Esophagus muscularis mucosa (tissue), 4 donors: ENCODE data around the gene KDM5D.

Experiments used
- EP300 ChIP-seq: sonication (generic); formaldehyde crosslinking; IDR thresholded peaks from one replicate; pipeline ENCODE4 v1.6.1; 2017; ENCODE audit warnings: antibody characterized with exemption
- POLR2A ChIP-seq: fragments of 450-650 bp; IDR thresholded peaks from one replicate; pipeline ENCODE4 v1.6.1; 2017; ENCODE audit warnings: antibody characterized with exemption, moderate library complexity, mild to moderate bottlenecking, low read depth
- TF ChIP-seq, protein P1 (sequence below), 3 experiments: fragments of 200-600 bp in 2 of 3; fragments of 450-650 bp in 1 of 3; sonication (generic) in 2 of 3; IDR thresholded peaks; one replicate each; pipeline ENCODE4 v1.5.1; 2017 to 2019; ENCODE audit warnings: antibody characterized with exemption in 3 of 3, mild to moderate bottlenecking in 2 of 3, moderate library complexity in 1 of 3

DNA sequence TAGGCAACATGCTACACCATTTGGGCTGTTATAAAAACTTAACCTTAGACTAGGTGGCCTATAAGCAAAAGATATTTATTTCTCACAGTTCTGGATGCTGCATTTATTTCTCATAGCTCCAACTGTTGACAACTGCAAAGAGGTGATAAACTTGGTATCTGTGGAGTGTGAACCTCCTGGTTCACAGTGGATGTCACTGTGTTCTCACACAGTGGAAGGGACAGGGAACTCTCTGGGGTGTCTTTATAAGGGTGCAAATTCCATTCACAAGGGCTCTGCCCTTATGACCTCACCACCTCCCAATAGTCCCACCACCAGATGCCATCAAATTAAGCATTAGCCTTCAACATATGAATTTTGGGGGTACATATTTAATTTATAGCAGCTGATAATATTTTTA, 46.0 kb downstream of the KDM5D start:
- TF ChIP-seq, protein P1, sequence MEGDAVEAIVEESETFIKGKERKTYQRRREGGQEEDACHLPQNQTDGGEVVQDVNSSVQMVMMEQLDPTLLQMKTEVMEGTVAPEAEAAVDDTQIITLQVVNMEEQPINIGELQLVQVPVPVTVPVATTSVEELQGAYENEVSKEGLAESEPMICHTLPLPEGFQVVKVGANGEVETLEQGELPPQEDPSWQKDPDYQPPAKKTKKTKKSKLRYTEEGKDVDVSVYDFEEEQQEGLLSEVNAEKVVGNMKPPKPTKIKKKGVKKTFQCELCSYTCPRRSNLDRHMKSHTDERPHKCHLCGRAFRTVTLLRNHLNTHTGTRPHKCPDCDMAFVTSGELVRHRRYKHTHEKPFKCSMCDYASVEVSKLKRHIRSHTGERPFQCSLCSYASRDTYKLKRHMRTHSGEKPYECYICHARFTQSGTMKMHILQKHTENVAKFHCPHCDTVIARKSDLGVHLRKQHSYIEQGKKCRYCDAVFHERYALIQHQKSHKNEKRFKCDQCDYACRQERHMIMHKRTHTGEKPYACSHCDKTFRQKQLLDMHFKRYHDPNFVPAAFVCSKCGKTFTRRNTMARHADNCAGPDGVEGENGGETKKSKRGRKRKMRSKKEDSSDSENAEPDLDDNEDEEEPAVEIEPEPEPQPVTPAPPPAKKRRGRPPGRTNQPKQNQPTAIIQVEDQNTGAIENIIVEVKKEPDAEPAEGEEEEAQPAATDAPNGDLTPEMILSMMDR (IDR thresholded peaks at IDR 0.05), result no peak
- TF ChIP-seq EP300 (no peak), POLR2A (no peak)
